Progenitor cell of endocrine pancreas (in vitro differentiated cells): ENCODE data around the gene CACNA2D4. TPM values are rescaled to one million over a fixed set of nuclear protein-coding genes. Genes with fewer than 3 reads are reported as not detected.

ENCODE experiments used
- DNase-seq: peaks from one replicate; pipeline ENCODE4 v3.0.0; 2021; ENCODE audit warnings: low spot score; ENCODE audit not compliant: unreplicated experiment
- H3K27ac Mint-ChIP-seq: 2 replicates; pipeline ENCODE4 v1.8.0; 2021; ENCODE audit warnings: mild to moderate bottlenecking, moderate library complexity, mixed read lengths
- H3K27me3 Mint-ChIP-seq: 2 replicates; pipeline ENCODE4 v1.8.0; 2021; ENCODE audit warnings: mixed read lengths
- H3K36me3 Mint-ChIP-seq: 2 replicates; pipeline ENCODE4 v1.8.0; 2022; ENCODE audit warnings: mixed read lengths; ENCODE audit not compliant: insufficient read depth
- H3K4me1 Mint-ChIP-seq: 2 replicates; pipeline ENCODE4 v1.8.0; 2021; ENCODE audit warnings: low read depth, mixed read lengths
- H3K4me3 Mint-ChIP-seq: 2 replicates; pipeline ENCODE4 v1.8.0; 2021; ENCODE audit warnings: low read depth, mild to moderate bottlenecking, moderate library complexity, mixed read lengths
- H3K9me3 Mint-ChIP-seq: 2 replicates; pipeline ENCODE4 v1.8.0; 2021; ENCODE audit warnings: low read depth, mixed read lengths
- total RNA-seq: library from RNA; stranded (reverse); gene quantifications from 2 replicates; pipeline ENCODE4 v1.2.1, GENCODE V29; 2021
- TF ChIP-seq, protein P1 (sequence below): fragments of 200-600 bp; sonication (generic); IDR thresholded peaks from one replicate; pipeline ENCODE4 v1.5.0; 2021; ENCODE audit warnings: antibody characterized with exemption, mild to moderate bottlenecking; ENCODE audit not compliant: unreplicated experiment

Gene CACNA2D4
- total RNA-seq, 1 donor from 2014 or later, result 0.34 TPM

DNA sequence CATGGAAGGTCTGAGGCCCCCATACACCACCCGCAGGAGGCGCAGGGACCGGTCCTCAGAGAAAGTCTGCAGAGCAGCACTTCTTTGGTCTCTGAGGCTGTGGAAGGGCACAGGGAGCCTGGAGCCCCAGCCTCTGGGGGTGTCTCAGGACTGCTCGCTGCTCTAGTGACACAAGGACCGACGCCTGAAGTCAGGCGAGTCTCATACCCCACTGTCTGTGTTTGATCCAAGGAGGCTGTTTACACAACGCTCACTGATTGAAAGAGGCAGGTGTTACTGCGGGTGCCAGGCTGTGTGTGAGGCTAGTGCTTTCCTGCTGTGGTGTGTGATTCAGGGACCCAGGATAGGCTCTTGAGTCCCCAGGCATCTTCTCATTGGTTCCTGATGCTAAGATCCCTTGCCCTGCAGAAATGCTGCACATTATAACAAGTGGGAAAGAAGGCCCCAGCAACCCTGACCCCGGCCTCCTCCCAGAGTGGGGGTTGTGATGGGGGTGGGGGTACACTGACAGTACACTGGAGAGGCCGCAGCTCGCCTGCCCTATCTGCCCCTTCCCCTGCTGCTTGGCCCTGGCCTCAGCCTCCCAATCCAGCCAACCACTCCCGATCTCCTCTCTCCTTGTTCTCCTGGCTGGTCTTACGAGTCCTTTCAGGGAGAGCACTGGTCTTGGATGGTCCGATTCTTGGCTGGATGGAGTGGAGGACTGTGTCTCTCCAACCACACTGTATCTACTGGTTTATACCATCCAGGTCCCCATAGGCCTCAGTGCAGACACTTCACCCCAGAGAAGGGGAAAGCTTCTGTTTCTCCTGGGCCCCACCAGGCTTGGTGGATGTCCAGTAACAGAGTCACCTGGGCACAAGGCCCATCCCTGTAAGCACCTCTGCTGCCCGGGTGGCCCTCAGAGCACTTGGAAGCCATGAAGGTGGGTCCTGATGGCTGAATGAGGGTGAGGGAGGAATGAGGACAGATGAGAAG, 6.6 kb downstream of the CACNA2D4 start:
- peaks cover 5% of the 10 kb centered on the region for H3K4me1 Mint-ChIP-seq
- peak overlapping the region; percentile 37 for H3K27ac Mint-ChIP-seq
- no peak overlapping the region for H3K4me3 Mint-ChIP-seq
- peaks cover 12% of the 10 kb centered on the region for H3K27me3 Mint-ChIP-seq
- peak; percentile 9 for DNase-seq
- H3K36me3 Mint-ChIP-seq, result no peaks in the 10 kb centered on the region
- H3K9me3 Mint-ChIP-seq, result peaks cover 7% of the 10 kb centered on the region
- TF ChIP-seq, protein P1, sequence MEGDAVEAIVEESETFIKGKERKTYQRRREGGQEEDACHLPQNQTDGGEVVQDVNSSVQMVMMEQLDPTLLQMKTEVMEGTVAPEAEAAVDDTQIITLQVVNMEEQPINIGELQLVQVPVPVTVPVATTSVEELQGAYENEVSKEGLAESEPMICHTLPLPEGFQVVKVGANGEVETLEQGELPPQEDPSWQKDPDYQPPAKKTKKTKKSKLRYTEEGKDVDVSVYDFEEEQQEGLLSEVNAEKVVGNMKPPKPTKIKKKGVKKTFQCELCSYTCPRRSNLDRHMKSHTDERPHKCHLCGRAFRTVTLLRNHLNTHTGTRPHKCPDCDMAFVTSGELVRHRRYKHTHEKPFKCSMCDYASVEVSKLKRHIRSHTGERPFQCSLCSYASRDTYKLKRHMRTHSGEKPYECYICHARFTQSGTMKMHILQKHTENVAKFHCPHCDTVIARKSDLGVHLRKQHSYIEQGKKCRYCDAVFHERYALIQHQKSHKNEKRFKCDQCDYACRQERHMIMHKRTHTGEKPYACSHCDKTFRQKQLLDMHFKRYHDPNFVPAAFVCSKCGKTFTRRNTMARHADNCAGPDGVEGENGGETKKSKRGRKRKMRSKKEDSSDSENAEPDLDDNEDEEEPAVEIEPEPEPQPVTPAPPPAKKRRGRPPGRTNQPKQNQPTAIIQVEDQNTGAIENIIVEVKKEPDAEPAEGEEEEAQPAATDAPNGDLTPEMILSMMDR, result no peak

DNA sequence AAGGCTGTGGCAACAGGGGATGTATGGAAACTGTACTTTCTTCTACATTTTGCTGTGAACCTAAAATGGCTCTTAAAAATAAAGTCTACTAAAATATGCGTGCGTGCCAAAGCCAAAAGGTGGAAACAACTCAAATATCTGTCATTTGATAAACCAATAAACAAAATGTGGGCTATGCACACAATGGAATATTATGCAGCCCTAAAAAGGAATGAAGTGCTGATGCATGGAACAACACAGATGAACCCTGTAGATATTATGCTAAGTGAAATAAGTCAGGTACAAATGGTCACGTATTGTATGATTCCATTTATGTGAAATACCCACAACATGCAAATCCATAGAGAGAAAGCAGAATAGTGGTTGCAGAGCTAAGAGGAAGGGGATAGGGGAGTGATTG, 8.0 kb downstream of the CACNA2D4 start:
- no peak overlapping the region for H3K27ac Mint-ChIP-seq

DNA sequence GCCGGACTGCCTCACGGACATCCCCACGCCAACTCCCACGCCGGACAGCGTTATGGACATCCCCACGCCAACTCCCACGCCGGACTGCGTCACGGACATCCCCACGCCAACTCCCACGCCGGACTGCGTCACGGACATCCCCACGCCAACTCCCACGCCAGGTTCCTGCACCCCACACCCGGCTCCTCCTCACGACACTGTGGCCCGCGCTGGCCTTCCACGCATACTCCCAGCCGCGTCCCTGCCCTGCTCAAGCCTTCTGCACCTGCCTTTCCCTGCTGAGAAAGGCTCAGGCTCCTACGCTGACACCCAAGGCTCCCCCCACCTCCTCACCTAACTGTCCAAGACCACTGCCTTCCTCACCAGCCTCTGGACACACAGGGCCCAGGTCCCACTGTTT, 9.7 kb downstream of the CACNA2D4 start:
- DNase-seq, result no peak
- H3K36me3 Mint-ChIP-seq, result peaks cover 1% of the 10 kb centered on the region
- H3K27ac Mint-ChIP-seq, result no peak overlapping the region
- TF ChIP-seq, protein P1, result no peak
- H3K4me1 Mint-ChIP-seq, result peaks cover 5% of the 10 kb centered on the region
- H3K9me3 Mint-ChIP-seq, result peaks cover 33% of the 10 kb centered on the region
- H3K4me3 Mint-ChIP-seq, result no peak overlapping the region
- peaks cover 2% of the 10 kb centered on the region for H3K27me3 Mint-ChIP-seq

More for the DNA sequence above, 8.0 kb downstream of the CACNA2D4 start:
- TF ChIP-seq, protein P1, result no peak
- Mint-ChIP-seq H3K36me3 (no peaks in the 10 kb centered on the region), H3K4me3 (no peak overlapping the region), H3K27me3 (peaks cover 5% of the 10 kb centered on the region), H3K4me1 (peaks cover 5% of the 10 kb centered on the region), H3K9me3 (peaks cover 21% of the 10 kb centered on the region)
- DNase-seq, result no peak

DNA sequence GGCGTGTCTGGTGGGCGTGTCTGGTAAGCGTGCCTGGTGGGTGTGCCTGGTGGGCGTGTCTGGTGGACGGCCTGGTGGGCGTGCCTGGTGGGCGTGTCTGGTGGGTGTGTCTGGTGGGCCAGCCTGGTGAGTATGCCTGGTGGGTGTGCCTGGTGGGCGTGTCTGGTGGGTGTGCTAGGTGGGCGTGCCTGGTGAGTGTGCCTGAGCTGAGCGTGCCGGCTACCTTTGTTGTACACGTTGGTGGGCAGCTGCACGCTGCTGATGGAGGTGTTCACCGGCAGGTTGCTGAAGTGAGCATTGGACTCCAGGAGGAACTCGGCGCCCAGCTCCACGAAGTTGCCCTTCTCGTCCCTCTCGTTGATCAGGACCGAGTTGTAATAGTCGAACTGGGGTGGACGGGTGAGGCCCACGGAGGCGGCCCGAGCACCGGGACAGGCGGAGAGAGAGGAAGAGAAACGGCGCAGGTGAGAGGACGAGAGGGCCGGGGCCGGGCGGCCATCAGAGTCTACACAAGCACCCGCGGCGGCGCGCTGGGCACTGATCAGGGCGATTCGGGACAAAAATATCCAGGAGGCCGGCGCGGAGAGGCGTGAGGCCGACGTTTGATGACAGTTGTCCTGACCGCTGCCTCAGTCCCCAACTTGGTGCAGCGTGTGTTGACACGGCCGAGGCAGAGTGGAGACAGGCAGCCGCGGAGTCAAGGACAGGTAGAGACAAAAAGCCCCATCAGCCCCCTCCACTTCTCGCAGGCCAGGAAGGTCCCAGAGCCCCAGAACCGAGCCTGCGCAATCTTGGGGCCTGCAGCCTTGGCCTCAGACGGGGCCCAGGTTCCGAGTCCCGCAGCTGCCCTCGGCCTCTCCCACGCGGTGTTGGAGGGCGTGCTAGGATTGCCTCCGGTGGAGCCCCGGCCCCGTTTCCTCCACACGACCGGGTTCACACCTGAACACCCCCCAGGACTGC, 10.5 kb downstream of the CACNA2D4 start:
- peaks cover 1% of the 10 kb centered on the region for H3K36me3 Mint-ChIP-seq
- peaks cover 5% of the 10 kb centered on the region for H3K4me1 Mint-ChIP-seq
- no peak overlapping the region for H3K27ac Mint-ChIP-seq
- TF ChIP-seq, protein P1, result no peak
- peak; percentile 10 for DNase-seq
- no peak overlapping the region for H3K4me3 Mint-ChIP-seq
- H3K9me3 Mint-ChIP-seq, result peaks cover 41% of the 10 kb centered on the region
- peaks cover 2% of the 10 kb centered on the region for H3K27me3 Mint-ChIP-seq

DNA sequence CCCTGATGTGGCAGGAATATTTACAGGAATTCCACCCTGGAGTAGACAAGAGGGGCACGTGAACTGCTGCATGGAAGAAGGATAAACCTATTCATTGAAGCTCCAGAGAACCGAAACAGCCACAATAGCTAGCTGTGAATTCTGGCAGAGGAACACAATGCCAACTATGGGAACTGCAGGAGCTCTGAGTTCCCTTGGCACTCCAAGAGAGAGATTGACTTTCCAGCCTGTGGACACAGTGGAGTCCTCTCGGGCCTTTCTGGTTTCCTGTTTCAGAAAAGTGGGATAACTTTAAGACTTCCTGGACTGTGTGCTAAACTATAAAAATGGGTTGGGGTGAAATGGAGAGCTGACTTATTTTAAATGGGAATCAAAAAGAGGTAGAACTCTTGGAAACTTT, 11.9 kb downstream of the CACNA2D4 start:
- Mint-ChIP-seq H3K4me3 (no peak overlapping the region), H3K36me3 (peaks cover 1% of the 10 kb centered on the region), H3K27me3 (peaks cover 2% of the 10 kb centered on the region), H3K9me3 (peaks cover 54% of the 10 kb centered on the region), H3K27ac (no peak overlapping the region), H3K4me1 (peaks cover under 1% of the 10 kb centered on the region)
- TF ChIP-seq, protein P1, result no peak
- DNase-seq, result no peak
